ENCODE data around the gene NOSIP.
A peak's percentile ranks its signal among the peaks of the same experiment; 100 is the strongest.

Gene NOSIP

GRCh38 chr19:49579193-49579592, 1.2 kb downstream of the NOSIP start:
- intact Hi-C loops (cut with DNase I) = no loop called here
- DNase-seq = no peak

GRCh38 chr19:49574206-49574755, 6.1 kb downstream of the NOSIP start:
- intact Hi-C loops (cut with DNase I) = no loop called here

GRCh38 chr19:49573425-49573824, 6.9 kb downstream of the NOSIP start:
- no peak for DNase-seq
- intact Hi-C loops (cut with DNase I) = no loop called here

More at GRCh38 chr19:49574206-49574755, 6.1 kb downstream of the NOSIP start:
- DNase-seq = no peak

GRCh38 chr19:49573009-49573408, 7.3 kb downstream of the NOSIP start:
- intact Hi-C loops (cut with DNase I) = no loop called here
- DNase-seq = no peak

- peak in 1 of 10 donors; percentile 30 for DNase-seq
- intact Hi-C loops (cut with DNase I) = no loop called here
Measured at GRCh38 chr19:49570997-49571676, 9.2 kb downstream of the NOSIP start.

GRCh38 chr19:49570138-49570856, 10.1 kb downstream of the NOSIP start:
- intact Hi-C loops (cut with DNase I) = no loop called here
- DNase-seq = peak in 4 of 10 donors; percentile 29 to 40 (median 34)

- intact Hi-C loops (cut with DNase I) = no loop called here
- no peak for DNase-seq
Measured at GRCh38 chr19:49567861-49568441, 12.4 kb downstream of the NOSIP start.

GRCh38 chr19:49566302-49566701, 14.1 kb downstream of the NOSIP start:
- no peak for DNase-seq
- intact Hi-C loops (cut with DNase I) = no loop called here

- intact Hi-C loops (cut with DNase I) = no loop called here
- peak in 1 of 10 donors; percentile 22 for DNase-seq
Measured at GRCh38 chr19:49565261-49565660, 15.1 kb downstream of the NOSIP start.

- intact Hi-C loops (cut with DNase I) = no loop called here
- no peak for DNase-seq
Measured at GRCh38 chr19:49564616-49565045, 15.7 kb downstream of the NOSIP start.

GRCh38 chr19:49560358-49560900, 19.9 kb downstream of the NOSIP start:
- DNase-seq = peak in 5 of 10 donors; percentile 34 to 91 (median 65)
- intact Hi-C loops (cut with DNase I) = no loop called here

GRCh38 chr19:49559928-49560327, 20.4 kb downstream of the NOSIP start:
- DNase-seq = peak in 1 of 10 donors; percentile 50
- intact Hi-C loops (cut with DNase I) = no loop called here

GRCh38 chr19:49559443-49559842, 20.9 kb downstream of the NOSIP start:
- no peak for DNase-seq
- intact Hi-C loops (cut with DNase I) = no loop called here

GRCh38 chr19:49558591-49558990, 21.8 kb downstream of the NOSIP start:
- intact Hi-C loops (cut with DNase I) = no loop called here
- peak in 1 of 10 donors; percentile 49 for DNase-seq

GRCh38 chr19:49557641-49558325, 22.6 kb downstream of the NOSIP start:
- DNase-seq = peak in 1 of 10 donors; percentile 55

GRCh38 chr19:49556412-49557398, 23.7 kb downstream of the NOSIP start:
- intact Hi-C loops (cut with DNase I) = no loop called here
- peak in 1 of 10 donors; percentile 55 for DNase-seq

More at GRCh38 chr19:49557641-49558325, 22.6 kb downstream of the NOSIP start:
- intact Hi-C loops (cut with DNase I) = no loop called here

GRCh38 chr19:49555600-49556411, 24.6 kb downstream of the NOSIP start:
- intact Hi-C loops (cut with DNase I) = no loop called here
- peak in 1 of 10 donors; percentile 67 for DNase-seq

GRCh38 chr19:49554701-49555181, 25.6 kb downstream of the NOSIP start:
- DNase-seq = peak in 1 of 10 donors; percentile 63
- intact Hi-C loops (cut with DNase I) = no loop called here
